Muscle layer of duodenum (tissue), 2 donors: ENCODE data around the gene TXNIP.

Experiments used
- H3K27ac ChIP-seq: one replicate; pipeline ENCODE4 v1.7.0; 2013; ENCODE audit warnings: mild to moderate bottlenecking, low read length
- H3K27me3 ChIP-seq: one replicate; pipeline ENCODE4 v1.7.0; 2013; ENCODE audit warnings: low read depth, mild to moderate bottlenecking, control low read depth, low read length
- H3K36me3 ChIP-seq, 2 donors: one replicate each; pipeline ENCODE4 v1.7.0; 2013; ENCODE audit warnings: low read length in 2 of 2, control low read depth in 1 of 2, mild to moderate bottlenecking in 1 of 2; ENCODE audit not compliant: insufficient read depth in 2 of 2, control insufficient read depth in 1 of 2
- H3K4me1 ChIP-seq, 2 donors: one replicate each; pipeline ENCODE4 v1.7.0; 2013; ENCODE audit warnings: low read length in 2 of 2, mild to moderate bottlenecking in 2 of 2, control low read depth in 1 of 2, moderate library complexity in 1 of 2; ENCODE audit not compliant: insufficient read depth in 2 of 2, control insufficient read depth in 1 of 2
- H3K4me3 ChIP-seq, 2 donors: one replicate each; pipeline ENCODE4 v1.7.0; 2013; ENCODE audit warnings: low read length in 2 of 2, low read depth in 1 of 2, mild to moderate bottlenecking in 1 of 2
- H3K9me3 ChIP-seq, 2 donors: one replicate each; pipeline ENCODE4 v1.7.0; 2013; ENCODE audit warnings: low read length in 2 of 2, control low read depth in 1 of 2, mild to moderate bottlenecking in 1 of 2; ENCODE audit not compliant: control insufficient read depth in 1 of 2
- donor health status: healthy.

Gene TXNIP

DNA sequence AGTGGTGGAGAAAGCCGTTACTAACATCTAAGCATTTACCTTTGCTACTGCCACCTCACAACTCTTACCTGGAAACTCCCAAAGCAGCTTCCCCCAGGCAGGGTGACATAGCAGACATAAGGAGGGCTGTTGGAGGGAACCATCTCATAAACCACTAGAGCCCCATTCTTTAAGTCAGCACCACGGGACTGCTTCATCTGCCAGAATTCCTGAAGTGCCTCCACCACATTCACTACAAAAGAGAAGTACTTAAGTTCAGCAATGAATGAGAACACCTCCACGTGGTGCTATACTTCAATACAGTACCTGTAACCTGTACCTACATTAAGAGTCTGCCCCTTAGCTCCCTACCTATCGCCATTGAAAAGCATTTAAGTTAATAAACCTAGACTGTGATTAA lies 48.8 kb downstream of the TXNIP start:
- Histone ChIP-seq H3K4me3 (no peak overlapping the region), H3K36me3 (peaks cover 11 to 26% of the 10 kb centered on the region in 2 donors), H3K9me3 (no peaks in the 10 kb centered on the region), H3K27me3 (no peaks in the 10 kb centered on the region), H3K27ac (no peak overlapping the region), H3K4me1 (peaks cover 0 to 9% of the 10 kb centered on the region in 2 donors)

GRCh38 chr1:145946477-145946986 lies 49.8 kb downstream of the TXNIP start:
- Histone ChIP-seq H3K36me3 (peaks cover 14 to 32% of the 10 kb centered on the region in 2 donors), H3K9me3 (no peaks in the 10 kb centered on the region), H3K27ac (no peak overlapping the region), H3K4me3 (no peak overlapping the region), H3K27me3 (no peaks in the 10 kb centered on the region), H3K4me1 (peaks cover 0 to 4% of the 10 kb centered on the region in 2 donors)

DNA sequence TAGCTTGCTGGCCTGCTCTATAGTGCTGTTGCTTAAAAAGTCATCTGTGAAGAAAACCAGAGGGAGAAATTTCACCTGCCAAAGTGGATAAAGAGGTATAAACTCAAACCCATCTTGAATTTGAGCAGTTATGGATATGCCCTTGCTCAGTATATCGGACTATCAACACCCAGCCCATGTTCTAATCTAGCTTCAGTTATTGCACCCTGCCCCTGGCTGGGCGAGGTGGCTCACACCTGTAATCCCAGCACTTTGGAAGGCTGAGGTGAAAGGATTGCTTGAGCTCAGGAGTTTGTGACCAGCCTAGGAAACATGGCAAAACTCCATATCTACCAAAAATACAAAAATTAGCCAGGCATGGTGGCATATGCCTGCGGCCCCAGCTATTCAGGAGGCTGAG lies 51.8 kb downstream of the TXNIP start:
- Histone ChIP-seq H3K4me1 (no peaks in the 10 kb centered on the region), H3K27ac (no peak overlapping the region), H3K4me3 (no peak overlapping the region), H3K9me3 (no peaks in the 10 kb centered on the region), H3K27me3 (no peaks in the 10 kb centered on the region), H3K36me3 (peaks cover 14 to 38% of the 10 kb centered on the region in 2 donors)

DNA sequence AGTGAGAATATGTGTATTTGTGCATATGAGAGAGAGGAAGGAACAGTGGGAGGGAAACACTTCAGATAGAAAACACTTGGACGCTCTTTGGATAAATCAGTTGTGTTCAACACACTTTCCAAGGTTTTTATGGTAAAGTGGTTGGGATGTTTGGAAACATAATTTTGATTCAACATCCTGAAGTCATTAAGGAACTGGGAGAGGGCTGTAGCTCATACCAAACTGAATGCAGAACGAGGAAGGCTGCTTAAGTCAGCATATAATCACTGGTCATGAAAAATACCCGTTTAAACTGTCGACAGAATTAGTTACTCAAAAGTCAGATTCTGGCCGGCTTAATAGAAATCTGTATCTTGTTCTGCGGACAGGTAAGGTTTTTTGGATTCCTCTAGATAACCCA lies 53.5 kb downstream of the TXNIP start:
- Histone ChIP-seq H3K27me3 (no peaks in the 10 kb centered on the region), H3K9me3 (no peaks in the 10 kb centered on the region), H3K27ac (no peak overlapping the region), H3K4me1 (no peaks in the 10 kb centered on the region), H3K4me3 (no peak overlapping the region), H3K36me3 (peaks cover 14 to 38% of the 10 kb centered on the region in 2 donors)
